Vagina (tissue), 2 donors: ENCODE results near the gene ENO2. TPM values are rescaled to one million over a fixed set of nuclear protein-coding genes. Genes with fewer than 3 reads are reported as not detected.

ENCODE experiments used
- DNase-seq, 2 donors: peaks; one replicate each; pipeline ENCODE4 v3.0.0-alpha.2; 2017; ENCODE audit errors: extremely low spot score in 2 of 2
- H3K27ac ChIP-seq: fragments of 200-600 bp; sonication (generic); one replicate; pipeline ENCODE4 v1.5.1; 2019
- H3K27me3 ChIP-seq: fragments of 200-600 bp; sonication (generic); one replicate; pipeline ENCODE4 v1.5.1; 2019
- H3K36me3 ChIP-seq, 2 donors: fragments of 200-600 bp; sonication (generic); one replicate each; pipeline ENCODE4 v1.5.1; 2017 to 2019
- H3K4me1 ChIP-seq: fragments of 200-600 bp; sonication (generic); one replicate; pipeline ENCODE4 v1.5.1; 2019
- H3K4me3 ChIP-seq, 2 donors: fragments of 200-600 bp; sonication (generic); 1 replicate in 1 of 2; 2 replicates in 1 of 2; pipeline ENCODE4 v1.5.1; 2016 to 2019
- H3K9me3 ChIP-seq: fragments of 200-600 bp; sonication (generic); one replicate; pipeline ENCODE4 v1.5.1; 2019
- POLR2A ChIP-seq, 2 donors: fragments of 450-650 bp; IDR thresholded peaks; one replicate each; pipeline ENCODE4 v1.6.1; 2017; ENCODE audit warnings: antibody characterized with exemption in 2 of 2, mild to moderate bottlenecking in 2 of 2, moderate library complexity in 2 of 2
- POLR2AphosphoS5 ChIP-seq, 2 donors: sonication (generic); formaldehyde crosslinking; IDR thresholded peaks; one replicate each; pipeline ENCODE4 v1.9.0; 2017; ENCODE audit warnings: antibody characterized with exemption in 2 of 2, mild to moderate bottlenecking in 2 of 2, low read depth in 1 of 2; ENCODE audit not compliant: insufficient read depth in 1 of 2
- intact Hi-C: fragments of 100-400 bp; cut with DNase I; formaldehyde crosslinking; loops from one replicate; pipeline ENCODE4 v1.15.1; 2023
- total RNA-seq: library from RNA; depleted of rRNA; stranded (reverse); fragments of >200 nt; gene quantifications from one replicate; pipeline ENCODE4 v1.2.3, GENCODE V29; 2016
- TF ChIP-seq, protein P1 (sequence below), 3 experiments: fragments of 450-650 bp in 2 of 3; fragments of 200-600 bp in 1 of 3; sonication (generic) in 1 of 3; IDR thresholded peaks; one replicate each; pipeline ENCODE4 v1.5.1; 2017 to 2019; ENCODE audit warnings: antibody characterized with exemption in 3 of 3, mild to moderate bottlenecking in 2 of 3, moderate library complexity in 2 of 3

ENO2 gene
- total RNA-seq, 1 donor from 2014 or later = 20.1 TPM

- no peak for DNase-seq
- Histone ChIP-seq H3K4me1 (peaks cover 54% of the 10 kb centered on the region), H3K9me3 (no peaks in the 10 kb centered on the region), H3K27me3 (no peaks in the 10 kb centered on the region), H3K4me3 (peak overlapping the region; percentile 58 to 59), H3K27ac (peak overlapping the region; percentile 94), H3K36me3 (peaks cover 0 to 25% of the 10 kb centered on the region in 2 donors)
- intact Hi-C loops = no loop called here
- TF ChIP-seq POLR2A (IDR thresholded peaks at IDR 0.05) (no peak), POLR2AphosphoS5 (IDR thresholded peaks at IDR 0.05; ENCODE audit: insufficient read depth in 1 of 2, low read depth in 1 of 2) (no peak)
- TF ChIP-seq, protein P1, sequence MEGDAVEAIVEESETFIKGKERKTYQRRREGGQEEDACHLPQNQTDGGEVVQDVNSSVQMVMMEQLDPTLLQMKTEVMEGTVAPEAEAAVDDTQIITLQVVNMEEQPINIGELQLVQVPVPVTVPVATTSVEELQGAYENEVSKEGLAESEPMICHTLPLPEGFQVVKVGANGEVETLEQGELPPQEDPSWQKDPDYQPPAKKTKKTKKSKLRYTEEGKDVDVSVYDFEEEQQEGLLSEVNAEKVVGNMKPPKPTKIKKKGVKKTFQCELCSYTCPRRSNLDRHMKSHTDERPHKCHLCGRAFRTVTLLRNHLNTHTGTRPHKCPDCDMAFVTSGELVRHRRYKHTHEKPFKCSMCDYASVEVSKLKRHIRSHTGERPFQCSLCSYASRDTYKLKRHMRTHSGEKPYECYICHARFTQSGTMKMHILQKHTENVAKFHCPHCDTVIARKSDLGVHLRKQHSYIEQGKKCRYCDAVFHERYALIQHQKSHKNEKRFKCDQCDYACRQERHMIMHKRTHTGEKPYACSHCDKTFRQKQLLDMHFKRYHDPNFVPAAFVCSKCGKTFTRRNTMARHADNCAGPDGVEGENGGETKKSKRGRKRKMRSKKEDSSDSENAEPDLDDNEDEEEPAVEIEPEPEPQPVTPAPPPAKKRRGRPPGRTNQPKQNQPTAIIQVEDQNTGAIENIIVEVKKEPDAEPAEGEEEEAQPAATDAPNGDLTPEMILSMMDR (IDR thresholded peaks at IDR 0.05) = no peak
Measured at GRCh38 chr12:6936636-6937480, 22.5 kb downstream of the ENO2 start.

GRCh38 chr12:6937481-6938352, 23.3 kb downstream of the ENO2 start:
- Histone ChIP-seq H3K4me1 (peaks cover 49% of the 10 kb centered on the region), H3K27ac (peak overlapping the region; percentile 94), H3K4me3 (peak overlapping the region; percentile 58 to 59), H3K9me3 (no peaks in the 10 kb centered on the region), H3K36me3 (peaks cover 0 to 25% of the 10 kb centered on the region in 2 donors), H3K27me3 (no peaks in the 10 kb centered on the region)
- peak; percentile 97 to 98 for TF ChIP-seq POLR2AphosphoS5 (IDR thresholded peaks at IDR 0.05; ENCODE audit: insufficient read depth in 1 of 2, low read depth in 1 of 2)
- TF ChIP-seq, protein P1 (IDR thresholded peaks at IDR 0.05) = peak; percentile 84 to 94 (median 91)
- TF ChIP-seq POLR2A (IDR thresholded peaks at IDR 0.05) = peak in 1 of 2 donors; percentile 43
- peak in 1 of 2 donors; percentile 94 for DNase-seq
- intact Hi-C loops = no loop called here

- no peak for DNase-seq
- H3K36me3 ChIP-seq = peaks cover 0 to 21% of the 10 kb centered on the region in 2 donors
- H3K4me3 ChIP-seq = peak overlapping the region; percentile 58 to 59
- H3K27me3 ChIP-seq = no peaks in the 10 kb centered on the region
- intact Hi-C loops = no loop called here
- no peaks in the 10 kb centered on the region for H3K9me3 ChIP-seq
- peak overlapping the region; percentile 94 for H3K27ac ChIP-seq
- peaks cover 49% of the 10 kb centered on the region for H3K4me1 ChIP-seq
- no peak for TF ChIP-seq POLR2A (IDR thresholded peaks at IDR 0.05)
- TF ChIP-seq, protein P1 (IDR thresholded peaks at IDR 0.05) = peak in 1 of 3 experiments; percentile 4
Measured at GRCh38 chr12:6938353-6939190, 24.2 kb downstream of the ENO2 start.

- Histone ChIP-seq H3K27ac (peak overlapping the region; percentile 94), H3K9me3 (no peaks in the 10 kb centered on the region), H3K4me3 (no peak overlapping the region), H3K4me1 (peaks cover 43% of the 10 kb centered on the region), H3K36me3 (peaks cover 0 to 16% of the 10 kb centered on the region in 2 donors), H3K27me3 (no peaks in the 10 kb centered on the region)
- TF ChIP-seq POLR2AphosphoS5 (IDR thresholded peaks at IDR 0.05; ENCODE audit: insufficient read depth in 1 of 2, low read depth in 1 of 2) (no peak), POLR2A (IDR thresholded peaks at IDR 0.05) (no peak)
- TF ChIP-seq, protein P1 (IDR thresholded peaks at IDR 0.05) = no peak
- no peak for DNase-seq
- intact Hi-C loops = no loop called here
Measured at GRCh38 chr12:6939191-6939540, 24.8 kb downstream of the ENO2 start.
